Measurements from ENCODE around the gene CTDSPL2. TPM values are rescaled to one million over a fixed set of nuclear protein-coding genes. Genes with fewer than 3 reads are reported as not detected.
"Not testable (repeated sequence)": the region's sequence is repeated elsewhere in the genome, so short reads cannot be mapped to it uniquely, and the experiment has no call there.

Gene CTDSPL2
- total RNA-seq, 3 donors from 2014 or later, result 48.3 to 101 (median 77.0) TPM

- TF ChIP-seq CTCF (IDR thresholded peaks at IDR 0.05) (no peak), POLR2A (IDR thresholded peaks at IDR 0.05) (peak; percentile 55), POLR2AphosphoS5 (IDR thresholded peaks at IDR 0.05) (peak in 2 of 3 donors; percentile 31 to 80)
- H3K27me3 ChIP-seq, result no peaks in the 10 kb centered on the region
- H3K9me3 ChIP-seq, result no peaks in the 10 kb centered on the region
- peak within 1 kb of the TSS; percentile 68 to 97 (median 78) for H3K4me3 ChIP-seq
- peak within 1 kb of the TSS; percentile 98 to 99 for H3K27ac ChIP-seq
- intact Hi-C loops (cut with DNase I; ENCODE audit: low total_unique reads), result no loop called here
- H3K36me3 ChIP-seq, result no peaks in the 10 kb centered on the region
- peaks cover 0 to 24% of the 10 kb centered on the region in 2 donors for H3K4me1 ChIP-seq
- peak; percentile 92 to 94 for DNase-seq (ENCODE audit: low spot score in 2 of 2)
Observed at GRCh38 chr15:44536962-44537734, 109.7 kb downstream of the CTDSPL2 start, which contains the start of gene EIF3J. TSS of gene EIF3J (plus strand) at chr15:44537147. CDS start at chr15:44537195, 48 bp downstream.

DNA sequence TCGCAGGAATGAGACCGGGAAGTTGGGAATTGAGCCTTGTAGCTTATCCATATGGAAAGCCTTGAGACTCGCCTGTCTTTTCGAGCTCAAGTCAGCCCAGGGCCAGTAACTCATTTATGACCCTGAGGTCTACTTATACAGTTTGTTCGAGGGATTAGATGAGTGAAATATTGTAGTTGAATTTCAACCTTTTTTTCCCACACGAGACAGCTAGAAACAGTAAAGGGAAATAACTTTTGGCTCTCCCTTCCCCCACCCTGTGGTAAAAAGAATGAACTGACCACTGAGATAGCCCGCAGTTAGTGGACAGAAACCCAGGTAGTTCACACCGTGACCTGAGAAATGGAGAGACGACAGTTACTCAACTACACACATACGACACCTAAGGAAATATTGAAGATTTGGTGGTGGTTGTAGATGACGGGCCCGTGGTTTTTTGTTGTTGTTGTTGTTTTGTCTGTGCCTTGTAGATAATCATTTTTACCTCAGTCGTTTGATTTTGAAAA is 110.4 kb downstream of the CTDSPL2 start:
- intact Hi-C loops (cut with DNase I; ENCODE audit: low total_unique reads), result no loop called here
- no peaks in the 10 kb centered on the region for H3K9me3 ChIP-seq
- peak overlapping the region; percentile 98 to 99 for H3K27ac ChIP-seq
- TF ChIP-seq POLR2AphosphoS5 (IDR thresholded peaks at IDR 0.05), result no peak
- peak in 1 of 3 donors; percentile 10 for TF ChIP-seq CTCF (IDR thresholded peaks at IDR 0.05)
- no peak for TF ChIP-seq POLR2A (IDR thresholded peaks at IDR 0.05)
- H3K4me3 ChIP-seq, result peak overlapping the region; percentile 68 to 97 (median 78)
- no peaks in the 10 kb centered on the region for H3K36me3 ChIP-seq
- H3K27me3 ChIP-seq, result no peaks in the 10 kb centered on the region
- peaks cover 0 to 28% of the 10 kb centered on the region in 2 donors for H3K4me1 ChIP-seq
- no peak for DNase-seq (ENCODE audit: low spot score in 2 of 2)

DNA sequence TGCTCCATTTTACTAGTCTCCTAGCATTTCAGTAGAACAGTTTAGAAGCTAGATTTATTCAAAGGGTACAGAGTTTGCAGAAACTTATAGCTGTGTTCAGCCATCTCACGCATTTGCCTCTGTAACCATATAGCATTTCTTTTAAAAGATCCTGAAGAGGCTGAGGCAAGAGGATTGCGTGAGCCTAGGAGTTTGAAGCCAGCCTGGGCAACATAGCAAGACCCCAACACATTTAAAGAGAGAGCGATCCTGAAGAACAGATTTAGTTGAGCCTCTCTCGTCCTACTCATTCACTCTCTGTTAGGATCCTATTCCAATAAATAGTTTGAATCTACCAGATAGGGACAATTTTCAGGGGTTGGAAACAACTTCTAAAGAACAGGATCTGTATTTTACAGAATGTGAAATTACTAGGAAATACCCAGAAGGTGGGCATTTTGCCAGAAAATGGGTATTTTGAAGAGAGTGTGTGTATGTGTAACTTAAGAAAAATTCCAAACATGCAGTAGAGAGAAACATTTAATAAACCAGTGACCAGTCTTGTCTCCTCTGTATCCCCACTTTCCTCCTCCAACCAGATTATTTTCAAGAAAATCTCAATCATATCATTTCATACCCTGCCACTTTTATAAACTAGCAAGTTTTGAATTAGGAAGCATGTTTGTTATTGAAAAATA is 114.0 kb downstream of the CTDSPL2 start:
- Histone ChIP-seq H3K27ac (peak overlapping the region; percentile 2 to 41), H3K36me3 (no peaks in the 10 kb centered on the region), H3K4me3 (no peak overlapping the region), H3K27me3 (no peaks in the 10 kb centered on the region), H3K9me3 (no peaks in the 10 kb centered on the region), H3K4me1 (peaks cover 0 to 30% of the 10 kb centered on the region in 2 donors)
- no peak for DNase-seq (ENCODE audit: low spot score in 2 of 2)
- TF ChIP-seq POLR2AphosphoS5 (IDR thresholded peaks at IDR 0.05) (no peak), CTCF (IDR thresholded peaks at IDR 0.05) (no peak), POLR2A (IDR thresholded peaks at IDR 0.05) (no peak)
- intact Hi-C loops (cut with DNase I; ENCODE audit: low total_unique reads), result no loop called here

GRCh38 chr15:44542596-44542995 is 115.2 kb downstream of the CTDSPL2 start:
- DNase-seq (ENCODE audit: low spot score in 2 of 2), result no peak
- intact Hi-C loops (cut with DNase I; ENCODE audit: low total_unique reads), result no loop called here
- Histone ChIP-seq H3K36me3 (no peaks in the 10 kb centered on the region), H3K27me3 (no peaks in the 10 kb centered on the region), H3K27ac (peak overlapping the region in 1 of 2 donors; percentile 25), H3K4me1 (peaks cover 0 to 30% of the 10 kb centered on the region in 2 donors), H3K9me3 (no peaks in the 10 kb centered on the region), H3K4me3 (no peak overlapping the region)
- no peak for TF ChIP-seq POLR2AphosphoS5 (IDR thresholded peaks at IDR 0.05)
- TF ChIP-seq POLR2A (IDR thresholded peaks at IDR 0.05), result no peak
- TF ChIP-seq CTCF (IDR thresholded peaks at IDR 0.05), result no peak

DNA sequence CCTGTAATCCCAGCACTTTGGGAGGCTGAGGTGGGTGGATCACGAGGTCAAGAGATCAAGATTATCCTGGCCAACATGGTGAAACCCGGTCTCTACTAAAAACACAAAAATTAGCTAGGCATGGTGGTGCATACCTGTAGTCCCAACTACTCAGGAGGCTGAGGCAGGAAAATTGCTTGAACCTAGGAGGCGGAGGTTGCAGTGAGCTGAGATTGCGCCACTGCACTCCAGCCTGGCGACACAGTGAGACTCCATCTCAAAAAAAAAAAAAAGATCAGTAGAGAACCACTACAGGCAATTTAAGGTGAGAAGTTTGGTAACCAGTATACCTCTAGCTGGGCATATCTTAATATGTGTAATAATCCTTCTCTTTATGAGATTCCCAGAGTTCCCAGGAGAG is 117.3 kb downstream of the CTDSPL2 start:
- H3K27me3 ChIP-seq; H3K9me3 ChIP-seq; H3K27ac ChIP-seq; H3K4me3 ChIP-seq; DNase-seq (ENCODE audit: low spot score in 2 of 2); H3K36me3 ChIP-seq; intact Hi-C loops (cut with DNase I; ENCODE audit: low total_unique reads): not testable (repeated sequence)
- H3K4me1 ChIP-seq, result peaks cover 0 to 23% of the 10 kb centered on the region in 2 donors

Measured in breast epithelium (tissue), 4 donors.